ENCODE data around the gene PHACTR4.
"Not testable (repeated sequence)": the region's sequence is repeated elsewhere in the genome, so short reads cannot be mapped to it uniquely, and the experiment has no call there.

Gene PHACTR4

DNA sequence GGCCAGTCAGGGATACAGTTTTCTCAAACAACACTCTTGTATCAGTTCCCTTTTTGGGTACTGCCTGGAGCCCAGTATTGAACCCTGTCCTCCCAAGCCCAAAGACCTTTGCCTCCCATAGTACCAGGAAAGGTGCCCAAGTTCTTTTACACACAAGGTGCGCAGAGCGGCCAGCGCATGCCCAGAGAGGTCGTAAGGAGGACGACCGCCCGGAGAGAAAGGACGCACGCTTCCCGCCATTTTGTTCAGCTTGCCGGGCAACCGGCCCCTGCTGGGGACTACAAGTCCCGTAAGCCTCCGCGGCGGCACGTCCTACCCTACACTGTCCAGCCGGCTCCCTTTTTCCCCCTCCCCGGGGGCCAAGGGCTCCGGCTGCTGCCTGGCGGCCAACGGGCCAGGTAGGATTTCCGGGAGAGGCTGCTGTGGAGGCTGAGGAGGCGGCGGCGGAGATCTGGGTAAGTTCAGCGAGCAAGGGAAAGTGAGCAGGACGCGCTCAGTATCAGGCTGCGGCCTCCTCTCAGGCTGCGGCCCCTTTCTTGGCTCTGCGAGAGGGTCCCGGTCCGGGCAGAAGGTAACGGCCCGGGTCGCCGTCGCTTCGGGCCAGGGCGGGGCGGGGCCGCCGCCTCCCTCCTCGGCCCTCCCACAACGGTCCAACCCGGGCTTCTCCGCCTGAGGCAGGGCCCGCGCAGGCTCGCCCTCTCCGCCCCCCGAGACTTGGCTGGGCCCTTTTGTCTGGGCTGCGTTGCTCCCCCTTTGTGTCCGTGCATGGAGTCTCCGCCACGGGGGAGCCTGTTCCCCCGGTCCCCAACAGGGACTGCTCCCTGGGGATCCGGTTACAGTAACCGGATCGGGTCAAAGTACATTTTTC, at the start of gene PHACTR4:
Gene PHACTR4, plus strand, starts transcription at position 370 of the 868 bp plus-strand sequence. CDS start 37,708 bp downstream, outside the sequence.
- peak; percentile 95 for DNase-seq

- no peak for DNase-seq
Measured at GRCh38 chr1:28322194-28322593, 47.3 kb upstream of the PHACTR4 start.

DNA sequence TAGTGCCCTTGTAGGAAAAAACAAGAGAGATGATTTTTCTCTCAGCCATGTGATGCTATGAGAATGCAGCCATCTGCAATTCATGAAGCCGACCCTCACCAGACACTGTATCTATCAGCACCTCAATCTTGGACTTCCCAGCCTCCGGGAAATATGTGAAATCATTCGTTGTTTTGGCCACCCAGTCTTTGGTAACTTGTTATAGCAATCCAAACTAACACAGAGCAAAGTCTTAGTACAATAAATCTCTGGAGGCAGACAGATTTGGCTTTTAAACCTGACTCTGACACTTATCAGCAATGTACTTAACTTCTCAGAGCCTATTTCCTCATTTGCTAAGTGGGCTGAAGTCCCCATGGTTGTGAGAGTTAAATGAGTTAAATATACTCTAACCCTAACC, 45.8 kb upstream of the PHACTR4 start:
- DNase-seq, result no peak

- no peak for DNase-seq
Measured at GRCh38 chr1:28326515-28326914, 43.0 kb upstream of the PHACTR4 start.

GRCh38 chr1:28326984-28327383, 42.6 kb upstream of the PHACTR4 start:
- DNase-seq, result no peak

DNA sequence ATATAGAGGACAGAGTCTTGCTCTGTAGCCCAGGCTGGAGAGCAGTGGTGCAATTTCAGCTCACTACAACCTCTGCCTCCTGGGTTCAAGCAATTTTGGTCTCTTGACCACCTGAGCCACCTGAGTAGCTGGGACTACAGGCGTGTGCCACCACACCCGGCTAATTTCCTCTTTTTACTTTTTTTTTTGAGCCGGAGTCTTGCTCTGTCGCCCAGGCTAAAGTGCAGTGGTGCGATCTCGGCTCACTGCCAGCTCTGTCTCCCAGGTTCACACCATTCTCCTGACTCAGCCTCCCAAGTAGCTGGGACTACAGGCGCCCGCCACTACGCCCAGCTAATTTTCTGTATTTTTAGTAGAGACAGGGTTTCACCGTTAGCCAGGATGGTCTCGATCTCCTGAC, 42.1 kb upstream of the PHACTR4 start:
- not testable (repeated sequence) for DNase-seq

- DNase-seq, result no peak
Measured at GRCh38 chr1:28328228-28328648, 41.3 kb upstream of the PHACTR4 start.

DNA sequence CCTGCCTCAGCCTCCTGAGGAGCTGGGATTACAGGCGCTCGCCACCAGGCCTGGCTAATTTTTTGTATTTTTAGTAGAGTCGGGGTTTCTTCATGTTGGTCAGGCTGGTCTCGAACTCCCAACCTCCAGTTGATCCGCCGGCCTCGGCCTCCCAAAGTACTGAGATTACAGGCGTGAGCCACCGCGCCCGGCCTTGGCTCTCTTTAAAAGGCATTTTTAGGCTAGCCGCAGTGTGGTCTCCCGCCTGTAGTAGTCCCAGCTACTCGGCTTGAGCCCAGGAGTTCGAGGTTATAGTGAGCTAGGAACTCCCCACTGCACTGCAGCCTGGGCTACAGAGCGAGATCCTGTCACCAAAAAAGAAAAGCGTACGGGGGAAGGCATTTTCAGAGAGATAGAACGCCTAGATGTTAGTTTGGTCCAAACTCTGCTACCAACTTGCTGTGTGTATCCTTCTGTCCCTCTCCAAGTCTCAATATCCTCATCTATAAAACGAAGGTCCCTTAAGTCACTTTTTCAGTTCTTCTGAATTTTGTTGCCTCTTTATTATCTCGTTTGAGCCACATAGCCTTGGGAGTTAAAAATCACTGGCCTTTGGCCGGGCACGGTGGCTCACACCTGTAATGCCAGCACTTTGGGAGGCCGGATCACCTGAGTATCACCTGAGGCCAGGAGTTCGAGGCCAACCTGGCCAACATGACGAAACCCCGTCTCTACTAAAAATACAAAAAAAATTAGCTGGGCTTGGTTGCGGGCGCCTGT, 40.0 kb upstream of the PHACTR4 start:
- DNase-seq, result peak; percentile 33

- no peak for DNase-seq
Measured at GRCh38 chr1:28338897-28339296, 30.6 kb upstream of the PHACTR4 start.

DNA sequence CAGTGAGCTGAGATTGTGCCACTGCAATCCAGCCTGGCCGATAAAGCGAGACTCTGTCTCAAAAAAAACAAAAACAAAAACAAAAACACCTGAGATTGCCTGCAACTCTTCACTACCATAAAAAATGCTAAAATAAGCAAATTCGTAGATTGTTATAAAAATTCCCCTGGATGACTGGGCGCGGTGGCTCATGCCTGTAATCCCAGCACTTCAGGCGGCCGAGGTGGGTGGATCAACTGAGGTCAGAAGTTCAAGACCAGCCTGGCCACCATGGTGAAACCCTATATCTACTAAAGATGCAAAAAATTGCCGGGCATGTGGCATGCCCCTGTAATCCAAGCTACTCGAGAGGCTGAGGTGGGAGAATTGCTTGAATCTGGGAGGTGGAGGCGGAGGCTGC, 30.0 kb upstream of the PHACTR4 start:
- no peak for DNase-seq

DNA sequence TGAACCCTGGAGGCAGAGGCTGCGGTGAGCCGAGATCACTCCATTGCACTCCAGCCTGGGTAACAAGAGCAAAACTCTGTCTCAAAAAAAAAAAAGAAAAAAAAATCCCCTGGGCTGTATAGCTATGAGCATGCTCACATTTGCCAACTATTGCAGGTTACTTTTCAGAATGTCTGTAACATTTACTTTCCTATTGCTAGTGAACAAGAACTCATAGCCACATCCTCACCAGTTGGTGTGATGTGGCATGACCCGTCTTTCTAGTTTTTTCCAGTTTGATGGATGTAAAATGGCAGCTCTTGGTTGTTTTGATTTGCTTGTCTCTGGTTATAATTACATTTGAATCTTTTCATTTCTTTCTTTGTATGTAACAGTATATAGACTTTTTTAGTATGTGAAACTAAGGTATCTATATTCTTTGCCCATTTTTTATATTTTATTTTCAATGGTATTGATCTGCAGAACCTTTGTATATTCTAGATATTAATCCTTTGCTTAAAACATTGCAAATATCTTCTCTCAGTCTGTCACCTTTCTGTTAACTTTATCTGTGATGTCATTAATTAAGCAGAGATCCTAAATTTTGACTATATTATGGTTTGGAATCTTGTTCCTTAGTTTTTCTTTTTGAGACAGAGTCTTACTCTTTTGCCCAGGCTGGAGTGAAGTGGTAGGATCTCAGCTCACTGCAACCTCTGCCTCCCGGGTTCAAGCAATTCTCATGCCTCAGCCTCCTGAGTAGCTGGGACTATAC, 29.1 kb upstream of the PHACTR4 start:
- DNase-seq, result no peak

DNA sequence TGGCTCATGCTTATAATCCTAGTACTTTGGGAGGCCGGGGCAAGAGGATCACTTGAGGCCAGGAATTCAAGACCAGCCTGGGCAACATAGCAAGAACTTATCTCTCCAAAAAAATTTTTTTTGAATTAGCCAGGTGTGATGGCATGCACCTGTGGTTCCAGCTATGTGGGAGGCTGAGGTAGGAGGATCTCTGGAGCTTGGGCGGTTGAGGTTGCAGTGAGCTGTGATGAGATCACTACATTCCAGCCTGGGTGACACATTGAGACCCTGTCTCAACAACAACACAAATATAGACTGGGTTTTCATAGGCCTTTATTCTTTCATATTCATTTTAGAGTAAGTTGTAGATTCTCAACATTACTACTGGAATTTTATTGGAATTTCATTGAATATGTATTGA, 27.9 kb upstream of the PHACTR4 start:
- DNase-seq, result no peak

DNA sequence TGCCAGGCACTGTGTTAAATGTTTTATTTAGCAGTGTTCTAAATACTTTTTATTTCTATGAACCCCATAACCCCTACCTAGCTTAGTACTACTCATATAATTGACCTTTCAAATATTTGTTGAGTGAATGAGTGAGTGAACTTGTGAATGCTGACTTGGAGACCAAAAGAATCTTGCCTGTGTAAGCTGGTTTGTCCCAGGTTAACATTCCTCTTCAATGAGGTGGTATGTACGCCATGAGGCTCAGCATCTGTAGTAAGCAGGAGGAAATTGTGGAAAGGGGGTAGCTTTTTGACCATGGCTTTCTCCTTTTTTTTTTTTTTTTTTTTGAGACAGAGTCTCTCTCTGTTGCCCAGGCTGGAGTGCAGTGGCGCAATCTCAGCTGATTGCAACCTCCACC, 26.1 kb upstream of the PHACTR4 start:
- no peak for DNase-seq

GRCh38 chr1:28353248-28353810, 16.2 kb upstream of the PHACTR4 start:
- not testable (repeated sequence) for DNase-seq

GRCh38 chr1:28354121-28354520, 15.4 kb upstream of the PHACTR4 start:
- no peak for DNase-seq

GRCh38 chr1:28358716-28359115, 10.8 kb upstream of the PHACTR4 start:
- DNase-seq, result no peak

DNA sequence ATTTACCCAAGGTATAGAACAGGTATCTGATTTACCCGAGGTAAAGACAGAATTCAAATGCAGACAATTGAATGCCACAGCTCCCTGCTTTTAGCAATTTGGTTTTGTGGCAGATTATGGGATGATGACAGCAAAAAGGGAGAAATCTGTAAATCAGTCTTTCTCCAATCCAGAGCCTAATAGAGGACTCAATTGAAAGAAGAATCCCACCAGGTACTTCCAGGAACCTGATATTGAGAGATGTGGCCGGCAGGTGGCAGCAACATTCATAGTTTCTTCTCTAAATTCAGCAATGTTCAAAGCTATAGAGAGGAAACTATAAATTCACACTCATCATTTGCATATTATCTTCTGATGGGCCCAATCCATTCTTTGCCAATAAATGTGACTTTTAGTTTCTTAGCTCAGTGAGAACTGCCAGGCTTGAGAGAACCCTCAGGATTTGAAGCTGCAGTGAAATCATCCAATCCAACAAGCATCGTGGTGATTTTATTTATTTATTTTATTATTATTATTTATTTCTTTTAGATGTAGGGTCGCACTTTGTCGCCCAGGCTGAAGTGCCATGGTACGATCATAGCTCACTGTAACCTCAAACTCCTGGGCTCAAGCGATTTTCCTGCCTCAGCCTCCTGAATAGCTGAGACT, 9.8 kb upstream of the PHACTR4 start:
- peak; percentile 68 for DNase-seq

DNA sequence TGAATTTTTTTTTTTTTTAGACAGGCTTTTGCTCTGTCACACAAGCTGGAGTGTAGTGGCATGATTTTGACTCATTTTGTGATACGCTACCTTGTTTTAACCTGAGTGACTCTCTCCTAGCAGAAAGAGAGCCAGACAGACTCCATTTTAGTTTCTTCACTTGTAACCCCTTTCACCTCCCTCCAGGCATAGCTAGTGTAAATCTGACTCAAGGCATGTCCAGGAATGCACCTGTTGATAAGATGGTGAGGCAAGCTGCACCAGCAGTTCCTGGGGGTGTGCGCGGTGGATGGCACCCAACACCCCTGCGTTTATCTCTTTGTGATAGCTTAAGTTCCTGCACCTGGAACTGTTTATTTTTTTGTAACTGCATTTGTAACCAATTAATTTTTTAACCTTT, 4.7 kb upstream of the PHACTR4 start:
- DNase-seq, result no peak

- DNase-seq, result no peak
Measured at GRCh38 chr1:28365864-28366263, 3.7 kb upstream of the PHACTR4 start.

- DNase-seq, result not testable (repeated sequence)
Measured at GRCh38 chr1:28368608-28369007, 932 bp upstream of the PHACTR4 start.

DNA sequence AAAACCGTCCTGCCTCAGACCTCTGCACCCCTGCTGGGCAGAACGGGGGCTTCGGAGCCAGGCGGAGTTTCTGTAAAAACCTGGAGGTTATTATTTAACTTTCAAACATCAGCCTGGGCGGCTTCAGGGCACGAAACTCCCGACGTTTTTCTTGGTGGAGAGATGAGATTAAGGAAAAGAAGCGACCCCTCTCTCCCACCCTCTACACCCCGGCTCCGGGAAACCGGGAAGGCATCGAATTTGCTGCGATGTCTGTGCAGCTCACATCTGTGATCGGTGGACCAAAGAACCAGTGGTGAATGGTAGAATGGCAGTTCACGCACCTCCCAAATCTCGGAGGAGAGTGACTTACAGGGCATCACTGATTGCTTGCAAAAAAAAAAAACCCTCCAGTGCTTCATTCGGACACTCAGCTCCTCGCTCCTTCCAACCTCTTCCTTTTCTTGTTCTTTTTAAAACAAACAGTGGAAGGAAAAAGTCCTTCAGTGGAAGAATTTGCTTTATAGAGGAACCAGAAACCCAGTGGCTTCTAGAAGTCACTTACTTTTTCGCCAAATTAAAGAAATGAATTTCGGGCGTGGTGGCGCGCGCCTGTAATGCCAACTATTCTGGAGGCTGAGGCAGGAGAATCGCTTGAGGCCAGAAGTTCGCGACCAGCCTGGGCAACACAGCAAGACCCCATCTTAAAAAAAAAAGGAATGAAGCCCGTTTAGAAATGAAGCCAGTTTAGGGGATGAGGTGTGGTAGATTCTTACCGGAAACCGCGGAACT, 884 bp downstream of the PHACTR4 start:
- no peak for DNase-seq

GRCh38 chr1:28371010-28371377, 1.5 kb downstream of the PHACTR4 start:
- DNase-seq, result no peak

Measured in right hindlimb (tissue), 1 donor.